A549 (cell line): Measurements from ENCODE around the gene ARHGAP26.

Source experiments
- CTCF ChIP-seq: fragments of >200 bp; sonication (Bioruptor Twin); formaldehyde crosslinking; IDR thresholded peaks from 3 replicates; pipeline ENCODE4 v1.5.1; 2016
- GATA3 ChIP-seq: IDR thresholded peaks from 2 replicates; pipeline ENCODE4 v1.6.1; 2012; ENCODE audit warnings: borderline replicate concordance
- MAFK ChIP-seq: fragments of 450-650 bp; IDR thresholded peaks from 2 replicates; pipeline ENCODE4 v1.6.1; 2014; ENCODE audit not compliant: partially characterized antibody
- MAX ChIP-seq: IDR thresholded peaks from 2 replicates; pipeline ENCODE4 v1.6.1; 2012
- MAZ ChIP-seq: fragments of 150-350 bp; IDR thresholded peaks from 2 replicates; pipeline ENCODE4 v1.6.1; 2014; ENCODE audit warnings: antibody characterized with exemption, low read depth, low read length, borderline replicate concordance
- MYC ChIP-seq: IDR thresholded peaks from 2 replicates; pipeline ENCODE4 v1.6.1; 2012; ENCODE audit warnings: mild to moderate bottlenecking, inconsistent platforms, low read length, improper control_type of control experiment, borderline replicate concordance
- PBX3 ChIP-seq: IDR thresholded peaks from 2 replicates; pipeline ENCODE4 v1.6.1; 2012
- POLR2A ChIP-seq: IDR thresholded peaks from 2 replicates; pipeline ENCODE4 v1.6.1; 2012; ENCODE audit warnings: mild to moderate bottlenecking, low read length
- REST ChIP-seq: fragments of 200-600 bp; sonication (generic); IDR thresholded peaks from 2 replicates; pipeline ENCODE4 v1.6.1; 2016; ENCODE audit warnings: antibody characterized with exemption, mild to moderate bottlenecking, moderate library complexity
- SREBF2 ChIP-seq: fragments of 450-650 bp; IDR thresholded peaks from 2 replicates; pipeline ENCODE4 v1.6.1; 2014; ENCODE audit warnings: mild to moderate bottlenecking, moderate library complexity
- TFCP2L1 ChIP-seq: fragments of 250-450 bp; sonication (Bioruptor Pico); IDR thresholded peaks from 2 replicates; pipeline ENCODE4 v1.5.0; 2021; ENCODE audit warnings: mild to moderate bottlenecking
- USF2 ChIP-seq: fragments of 450-650 bp; IDR thresholded peaks from 2 replicates; pipeline ENCODE4 v1.6.1; 2014; ENCODE audit warnings: antibody characterized with exemption
- ZC3H11A ChIP-seq: fragments of 450-650 bp; IDR thresholded peaks from 2 replicates; pipeline ENCODE4 v1.6.1; 2014; ENCODE audit warnings: antibody characterized with exemption, mild to moderate bottlenecking
- ZSCAN20 ChIP-seq: fragments of 250-450 bp; sonication (Bioruptor Pico); IDR thresholded peaks from 2 replicates; pipeline ENCODE4 v1.8.0; 2022; ENCODE audit warnings: mild to moderate bottlenecking, moderate library complexity

- no peak for TF ChIP-seq PBX3
- TF ChIP-seq MAX, result no peak
- TF ChIP-seq CTCF, result no peak
- TF ChIP-seq POLR2A, result no peak
- TF ChIP-seq ZSCAN20 (CRISPR knock-in tag), result no peak
- TF ChIP-seq TFCP2L1, result no peak
- no peak for TF ChIP-seq MYC
- no peak for TF ChIP-seq USF2
- no peak for TF ChIP-seq MAFK
- TF ChIP-seq ZC3H11A, result no peak
- no peak for TF ChIP-seq MAZ
- no peak for TF ChIP-seq REST
- TF ChIP-seq GATA3, result no peak
- no peak for TF ChIP-seq SREBF2
These were observed 465.2 kb downstream of the ARHGAP26 start for GRCh38 chr5:143235423-143235822.
